DLD1 (cell line): ENCODE results near the gene TCTN1.
"Not testable (repeated sequence)": the region's sequence is repeated elsewhere in the genome, so short reads cannot be mapped to it uniquely, and the experiment has no call there.

Experiments
- in situ Hi-C: cut with HindIII; loops from 2 replicates; pipeline ENCODE4 v1.10.0; 2017; ENCODE audit warnings: low sequenced_read_pairs

Gene TCTN1

DNA sequence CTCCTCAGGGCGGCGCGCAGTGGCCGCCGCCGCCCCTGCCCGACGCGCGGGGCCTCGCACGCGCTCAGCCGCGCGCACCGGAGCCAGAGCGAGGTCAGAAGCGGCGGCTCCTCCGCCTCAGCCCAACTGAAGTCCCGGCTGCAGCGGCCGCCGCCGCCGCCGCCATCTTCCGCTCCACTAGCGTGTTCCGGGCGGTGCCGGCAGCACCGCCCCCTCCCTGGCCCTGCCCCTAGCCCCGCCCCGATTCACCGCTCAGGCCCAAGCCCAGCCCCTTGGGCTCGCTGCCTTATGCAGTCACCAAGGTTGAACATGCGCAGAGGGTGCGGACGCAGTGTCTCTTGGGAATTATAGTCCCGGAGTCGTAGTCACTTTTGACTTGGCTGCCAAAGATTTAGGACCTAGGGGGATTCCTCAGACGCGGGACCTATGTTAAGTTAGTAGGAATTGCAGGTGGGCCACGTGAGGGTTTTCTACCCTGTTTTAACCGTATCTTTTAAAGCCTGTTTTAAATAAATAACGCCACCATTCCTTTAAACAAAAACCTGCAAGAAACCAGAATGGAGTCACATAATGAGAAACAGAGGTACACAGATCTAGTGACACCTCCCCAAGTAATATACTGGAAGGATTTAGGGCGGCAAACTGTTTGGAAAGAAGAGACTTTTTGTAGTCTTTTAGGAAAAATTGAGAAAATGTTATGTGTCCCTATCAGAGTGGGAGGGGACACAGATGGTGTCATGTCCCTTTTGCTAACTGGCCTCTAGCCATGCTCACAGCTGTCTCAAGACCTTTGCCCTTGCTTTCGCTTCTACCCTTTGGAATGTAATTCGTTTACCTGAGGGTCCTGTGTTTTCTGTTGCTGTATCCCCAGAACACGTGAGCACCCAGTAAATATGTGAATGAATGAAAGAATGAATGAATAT lies 30.5 kb upstream of the TCTN1 start, which contains the start of gene PPTC7:
TSS of gene PPTC7 (minus strand) at position 182 of the 923 bp plus-strand sequence. CDS start 287 bp downstream, outside the sequence.
- in situ Hi-C loops, result no loop called here

DNA sequence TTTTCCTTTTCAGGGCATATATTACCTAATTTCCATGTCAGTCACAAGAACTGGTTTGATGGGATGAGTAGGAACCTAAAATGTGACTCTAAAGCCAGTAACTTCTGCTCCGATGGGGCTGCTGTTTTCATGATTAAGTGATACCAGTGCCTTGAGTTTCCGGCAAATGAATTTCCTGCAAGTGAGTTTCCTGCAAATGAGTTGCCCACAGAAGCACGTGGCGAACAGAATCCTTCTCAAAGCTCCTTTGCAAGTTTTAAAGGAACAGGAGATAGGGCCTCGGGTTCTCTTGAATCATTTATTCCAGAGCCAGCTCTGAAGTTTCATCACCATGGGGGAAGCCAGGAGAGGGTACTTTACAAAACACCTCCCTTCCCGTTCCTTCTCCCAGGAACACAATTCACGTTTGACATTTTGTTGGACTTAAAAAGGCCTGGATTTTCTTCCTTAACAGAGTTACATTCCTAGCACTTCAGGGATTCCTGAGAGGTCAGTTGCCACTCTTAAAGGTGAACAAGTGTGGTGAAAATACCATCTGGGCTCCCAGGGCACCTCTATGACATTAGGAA lies 28.6 kb upstream of the TCTN1 start:
- in situ Hi-C loops, result no loop called here

DNA sequence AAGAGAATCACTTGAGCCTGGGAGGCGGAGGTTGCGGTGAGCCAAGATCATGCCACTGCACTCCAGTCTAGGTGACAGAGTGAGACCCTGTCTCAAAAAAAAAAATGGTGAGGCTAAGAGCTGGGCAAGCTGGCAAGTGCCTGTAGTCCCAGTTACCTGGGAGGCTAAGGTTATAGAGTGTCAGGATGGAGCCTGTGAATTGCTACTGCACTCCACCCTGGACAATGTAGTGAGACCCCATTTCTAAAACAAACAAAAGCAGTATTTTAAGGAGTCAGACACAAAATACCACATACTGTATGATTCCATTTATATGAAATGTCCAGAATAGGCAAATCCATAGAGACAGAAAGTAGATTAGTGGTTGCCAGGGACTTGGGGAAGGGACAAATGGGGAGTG lies 26.8 kb upstream of the TCTN1 start:
- in situ Hi-C loops, result not testable (repeated sequence)

DNA sequence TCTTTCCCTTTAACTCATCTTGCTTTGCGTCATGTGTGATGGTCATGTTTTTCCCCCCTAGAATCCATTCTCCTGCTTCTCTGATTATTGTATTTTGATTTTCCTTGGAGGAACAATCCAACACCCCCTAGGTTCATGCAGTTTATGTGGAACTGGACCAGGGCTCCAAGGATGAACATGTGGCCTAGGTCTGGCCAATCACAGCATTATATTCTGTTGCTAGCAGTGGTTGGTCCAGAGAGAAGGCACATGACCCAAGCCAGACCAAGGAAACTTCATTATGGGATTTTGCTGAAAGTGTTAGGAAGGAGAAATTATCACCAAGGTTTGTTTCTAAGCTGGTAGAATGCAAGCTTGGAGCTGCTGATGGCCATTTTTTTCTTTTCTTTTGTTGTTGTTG lies 23.9 kb upstream of the TCTN1 start:
- in situ Hi-C loops, result no loop called here

DNA sequence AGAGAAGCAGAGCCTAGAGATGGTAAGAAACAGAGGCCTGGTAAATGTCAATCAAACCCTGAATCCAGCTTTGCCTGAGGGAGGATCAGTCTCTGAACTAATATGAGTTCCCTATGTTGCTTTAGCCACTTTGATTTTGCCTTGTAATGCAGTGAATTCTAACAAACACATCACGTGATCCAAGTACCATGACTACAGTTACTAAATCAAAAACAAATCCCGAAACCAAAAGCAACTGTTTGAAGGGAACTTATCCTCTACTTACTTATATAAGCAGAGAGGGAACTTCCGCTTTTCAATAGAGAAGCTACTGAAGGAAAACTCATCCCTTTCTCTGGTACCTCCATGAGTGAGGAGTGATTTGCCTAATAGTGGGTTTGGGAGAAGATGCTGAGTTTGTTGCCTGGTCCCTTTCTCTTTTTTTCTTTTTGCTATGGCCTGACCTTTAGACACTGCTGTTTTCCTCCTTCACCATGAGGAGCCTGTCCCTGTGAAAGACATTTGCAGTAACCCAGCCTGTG lies 23.1 kb upstream of the TCTN1 start:
- in situ Hi-C loops, result no loop called here

DNA sequence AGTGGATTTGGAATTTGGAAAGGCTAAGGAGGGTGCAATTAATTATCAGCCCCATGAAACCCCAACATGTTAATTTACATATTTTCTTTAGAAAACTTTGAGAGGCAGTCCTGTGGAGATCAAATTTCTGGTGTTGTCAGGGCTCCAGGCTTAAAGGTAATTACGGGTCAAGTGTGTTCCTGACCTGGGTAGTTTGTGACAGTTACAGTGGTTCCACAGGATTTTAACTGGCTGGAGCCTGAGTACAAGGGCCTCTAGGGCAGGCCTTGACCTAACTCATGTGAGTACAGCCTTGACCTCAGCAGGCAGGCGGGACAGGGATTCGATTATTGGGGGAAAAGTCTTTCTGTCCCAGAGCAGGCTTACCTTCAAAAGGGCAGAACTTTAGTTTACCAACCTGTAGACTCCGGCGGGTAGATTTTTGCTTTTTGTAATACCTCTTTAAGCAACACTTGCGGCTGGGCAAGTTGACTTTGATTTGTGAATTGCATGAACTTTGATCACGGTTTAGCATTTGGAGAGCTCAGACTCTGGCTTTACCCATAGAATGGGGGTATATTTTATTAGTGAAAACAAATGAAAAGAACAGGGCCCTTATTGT lies 22.4 kb upstream of the TCTN1 start:
- in situ Hi-C loops, result no loop called here

DNA sequence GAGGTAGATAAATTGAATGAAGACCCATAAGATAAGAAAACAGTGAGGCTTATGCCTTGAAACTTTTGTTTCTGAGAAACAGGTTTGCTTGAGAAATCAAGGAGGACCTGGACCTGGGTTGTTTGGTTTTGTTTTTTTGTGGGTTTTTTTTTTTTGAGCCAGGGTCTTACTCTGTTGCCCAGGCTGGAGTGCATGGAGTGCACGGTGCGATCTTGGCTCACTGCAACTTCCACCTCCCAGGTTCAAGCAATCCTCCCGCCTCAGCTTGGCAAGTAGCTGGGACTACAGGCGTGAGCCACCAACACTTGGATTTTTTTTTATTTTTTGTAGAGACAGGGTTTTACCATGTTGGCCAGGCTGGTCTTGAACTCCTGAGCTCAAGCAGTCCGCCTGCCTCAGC lies 21.9 kb upstream of the TCTN1 start:
- in situ Hi-C loops, result no loop called here

DNA sequence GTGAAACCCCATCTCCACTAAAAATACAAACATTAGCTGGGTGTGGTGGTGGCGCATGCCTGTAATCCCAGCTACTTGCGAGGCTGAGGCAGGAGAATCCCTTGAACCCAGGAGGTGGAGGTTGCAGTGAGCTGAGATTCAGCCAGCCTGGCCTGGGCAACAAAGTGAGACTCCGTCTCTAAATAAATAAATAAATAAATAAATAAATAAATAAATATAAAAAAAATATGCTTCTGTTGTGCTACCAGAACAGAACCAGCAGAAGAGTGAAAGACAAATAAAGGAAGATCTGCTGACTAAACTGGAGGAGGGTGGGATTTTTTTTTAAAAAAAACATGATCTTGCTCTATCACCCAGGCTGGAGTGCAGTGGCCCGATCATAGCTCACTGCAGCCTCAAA lies 21.0 kb upstream of the TCTN1 start:
- in situ Hi-C loops, result not testable (repeated sequence)

DNA sequence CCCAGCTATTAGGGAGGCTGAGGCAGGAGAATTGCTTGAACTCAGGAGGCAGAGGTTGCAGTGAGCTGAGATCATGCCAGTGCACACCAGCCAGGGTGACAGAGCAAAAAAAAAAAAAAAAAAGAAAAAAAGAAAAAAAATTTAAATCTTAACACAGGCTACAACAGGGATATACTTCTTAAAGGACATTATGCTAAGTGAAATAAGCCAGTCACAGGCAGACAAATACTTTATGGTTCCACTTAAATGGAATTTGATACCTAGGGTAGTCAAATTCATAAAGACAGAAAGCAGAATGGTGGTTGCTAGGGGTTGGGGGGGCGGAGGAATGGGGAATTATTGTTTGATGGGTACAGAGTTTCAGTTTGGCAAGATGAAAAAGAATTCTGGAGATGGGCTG lies 16.0 kb upstream of the TCTN1 start:
- in situ Hi-C loops, result no loop called here

DNA sequence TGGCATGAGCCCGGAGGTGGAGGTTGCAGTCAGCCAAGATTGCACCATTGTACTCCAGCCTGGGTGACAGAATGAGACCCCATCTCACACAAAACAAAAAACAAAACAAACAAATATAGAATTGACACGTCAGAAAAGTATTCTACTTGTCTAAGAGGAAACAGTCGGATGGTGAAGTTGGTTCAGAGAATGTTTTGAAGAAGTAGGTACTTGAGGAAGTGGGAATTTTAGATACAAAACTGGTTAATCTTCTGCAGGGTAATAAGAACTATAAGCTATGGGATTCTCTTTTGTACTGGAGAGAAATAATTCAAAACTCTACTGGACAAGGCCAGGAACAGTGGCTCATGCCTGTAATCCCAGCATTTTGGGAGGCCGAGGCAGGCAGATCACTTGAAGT lies 14.6 kb upstream of the TCTN1 start:
- in situ Hi-C loops, result no loop called here

DNA sequence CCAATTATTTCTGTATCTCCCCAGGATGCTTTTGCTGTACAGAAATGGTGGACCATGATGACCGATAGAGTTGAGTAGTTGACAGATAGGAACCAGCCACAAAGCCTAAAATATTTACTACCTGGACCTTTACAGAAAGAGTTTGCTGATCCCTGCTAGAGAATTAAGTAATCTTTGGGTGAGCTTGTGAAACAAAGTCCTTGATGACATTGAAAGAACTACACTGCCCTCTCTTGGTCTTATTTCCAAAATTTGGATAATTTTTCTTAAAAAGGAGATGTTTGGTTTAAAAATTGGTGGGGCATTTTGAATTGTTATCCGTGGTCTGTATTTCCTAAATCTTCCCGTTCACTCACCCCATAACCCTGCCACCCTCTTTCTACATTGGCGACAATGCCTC lies 13.7 kb upstream of the TCTN1 start:
- in situ Hi-C loops, result no loop called here

DNA sequence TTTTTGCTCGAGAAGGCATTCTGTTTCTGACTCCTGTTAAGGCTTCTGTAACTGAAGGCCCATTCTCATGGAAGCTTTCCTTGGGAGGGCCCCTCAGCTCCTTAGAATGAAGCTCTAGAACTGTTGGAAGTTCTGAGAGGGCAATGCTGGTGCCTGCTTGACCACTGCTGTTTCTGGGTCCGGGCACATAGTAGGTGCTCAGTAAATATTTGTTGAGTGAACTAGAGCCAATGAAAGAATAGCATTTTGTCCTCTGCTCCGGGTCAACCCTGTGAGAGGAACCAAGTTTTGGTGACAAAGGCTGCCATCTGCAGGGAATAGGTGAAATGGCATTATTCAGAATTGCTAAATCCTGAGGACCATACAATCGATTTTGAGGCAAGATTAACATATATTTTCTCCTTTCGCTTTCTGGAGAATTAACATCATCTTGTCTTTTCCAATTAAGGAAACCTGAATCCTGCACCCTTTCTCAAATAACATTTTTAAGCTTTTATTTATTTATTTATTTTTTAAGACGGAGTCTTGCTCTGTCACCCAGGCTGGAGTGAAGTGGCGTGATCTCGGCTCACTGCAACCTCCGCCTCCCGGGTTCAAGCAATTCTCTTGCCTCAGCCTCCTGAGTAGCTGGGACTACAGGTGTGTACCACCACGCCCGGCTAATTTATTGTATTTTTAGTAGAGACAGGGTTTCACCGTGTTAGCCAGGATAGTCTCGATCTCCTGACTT lies 11.7 kb upstream of the TCTN1 start:
- in situ Hi-C loops, result not testable (repeated sequence)

DNA sequence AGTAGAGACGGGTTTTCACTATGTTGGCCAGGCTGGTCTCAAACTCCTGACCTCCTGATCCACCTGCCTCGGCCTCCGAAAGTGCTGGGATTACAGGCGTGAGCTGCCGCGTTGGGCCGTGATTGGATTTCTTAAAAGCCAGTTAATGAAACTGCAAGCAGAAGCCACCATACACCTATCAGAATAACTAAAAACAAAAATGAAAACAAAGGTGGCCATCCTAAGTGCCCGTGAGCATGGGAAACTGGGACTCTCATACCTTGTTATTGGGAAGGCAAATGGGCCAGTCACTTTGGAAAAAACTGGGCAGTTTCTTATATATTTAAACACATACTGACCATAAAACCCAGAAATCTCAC lies 7.7 kb upstream of the TCTN1 start:
- in situ Hi-C loops, result no loop called here

DNA sequence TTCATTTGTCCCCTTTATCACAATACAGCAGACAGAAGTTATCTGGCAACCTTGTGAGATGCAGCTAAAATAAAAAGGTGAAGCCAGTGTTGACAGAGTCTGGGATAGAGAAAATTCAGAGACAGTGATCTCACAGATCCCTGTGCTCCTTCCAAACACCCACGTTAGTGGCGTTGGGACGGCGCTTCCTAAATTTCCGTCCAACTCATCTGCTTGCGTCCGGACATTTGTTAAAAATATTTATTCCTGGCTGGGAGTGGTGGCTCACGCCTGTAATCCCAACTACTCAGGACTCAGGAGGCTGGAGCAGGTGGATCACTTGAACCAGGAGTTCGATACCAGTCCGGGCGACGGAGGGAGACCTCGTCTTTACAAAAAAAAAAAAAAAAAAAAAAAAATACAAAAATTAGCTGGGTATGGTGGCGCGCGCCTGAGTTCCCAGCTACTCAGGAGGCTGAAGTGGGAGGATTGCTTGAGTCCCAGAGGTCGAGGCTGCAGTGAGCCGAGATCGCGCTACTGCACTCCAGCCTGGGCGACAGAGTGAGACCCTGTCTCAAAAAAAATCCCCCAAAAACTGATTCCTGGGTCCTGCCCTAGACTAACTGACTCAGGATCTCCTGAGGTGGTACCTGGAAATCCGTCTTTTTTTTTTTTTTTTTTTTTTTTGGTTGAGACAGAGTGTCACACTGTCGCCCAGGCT lies 708 bp upstream of the TCTN1 start:
- in situ Hi-C loops, result no loop called here

DNA sequence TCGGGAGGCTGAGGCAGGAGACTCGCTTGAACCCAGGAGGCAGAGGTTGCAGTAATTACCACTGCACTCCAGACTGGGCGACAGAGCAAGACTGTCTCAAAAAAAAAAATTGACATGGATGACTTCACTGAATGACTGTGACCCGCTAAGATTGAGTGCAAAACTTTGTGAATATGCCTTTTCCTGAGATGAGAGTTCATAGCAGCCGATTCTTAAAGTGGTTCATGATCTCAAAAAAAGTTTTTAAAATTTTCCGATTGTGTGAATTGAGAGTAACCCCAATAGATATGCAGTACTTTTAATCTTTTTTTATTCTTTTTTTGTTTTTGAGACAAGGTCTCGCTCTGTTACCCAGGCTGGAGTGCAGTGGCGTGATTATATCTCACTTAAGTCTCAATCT lies 1.2 kb downstream of the TCTN1 start:
- in situ Hi-C loops, result no loop called here

DNA sequence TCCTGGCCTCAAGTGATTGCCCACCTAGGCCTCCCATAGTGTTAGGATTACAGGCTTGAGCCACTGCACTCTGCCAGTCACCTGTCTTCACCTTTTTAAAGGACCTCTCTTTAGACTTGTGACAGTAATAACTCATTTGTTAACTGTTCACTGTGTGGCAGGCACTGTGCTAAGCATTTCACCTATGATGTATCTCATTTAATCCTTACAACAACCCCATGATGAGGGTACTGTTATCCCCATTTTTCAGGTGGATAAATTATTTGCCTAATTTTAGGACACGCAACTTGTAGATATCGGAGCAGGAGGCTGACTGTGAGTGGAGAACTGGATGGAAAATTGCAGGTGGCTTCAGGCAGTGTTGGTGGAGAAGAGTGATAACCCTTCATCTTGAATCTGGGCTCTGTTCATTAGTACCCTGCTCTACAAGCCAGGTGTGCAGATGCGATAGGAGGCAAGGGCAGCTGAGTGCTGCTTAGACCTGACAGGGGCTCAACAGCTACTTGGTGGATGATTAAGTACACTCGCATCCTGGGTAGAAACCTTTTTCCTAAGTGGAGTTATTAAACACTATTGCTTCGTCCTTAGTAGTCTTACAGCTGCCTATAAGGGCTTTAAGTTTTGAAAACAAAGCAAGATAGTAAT lies 2.7 kb downstream of the TCTN1 start:
- in situ Hi-C loops, result no loop called here

DNA sequence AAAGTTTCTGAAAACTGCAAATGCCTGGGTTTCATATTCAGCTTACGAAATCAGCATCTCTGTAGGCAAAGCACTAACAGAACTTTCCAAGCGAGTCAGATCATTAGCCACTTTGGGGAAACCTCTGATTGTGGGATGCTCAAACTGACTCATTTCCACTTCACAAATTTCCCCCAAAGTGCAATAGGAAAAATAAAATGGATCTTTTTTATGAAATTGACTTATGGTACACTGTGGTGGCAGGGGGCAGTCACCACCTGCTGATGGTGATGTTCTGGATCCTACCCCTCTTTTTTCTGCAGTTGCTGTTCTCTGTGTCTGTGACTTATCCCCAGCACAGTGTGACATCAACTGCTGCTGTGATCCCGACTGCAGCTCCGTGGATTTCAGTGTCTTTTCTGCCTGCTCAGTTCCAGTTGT lies 5.6 kb downstream of the TCTN1 start:
- in situ Hi-C loops, result no loop called here

DNA sequence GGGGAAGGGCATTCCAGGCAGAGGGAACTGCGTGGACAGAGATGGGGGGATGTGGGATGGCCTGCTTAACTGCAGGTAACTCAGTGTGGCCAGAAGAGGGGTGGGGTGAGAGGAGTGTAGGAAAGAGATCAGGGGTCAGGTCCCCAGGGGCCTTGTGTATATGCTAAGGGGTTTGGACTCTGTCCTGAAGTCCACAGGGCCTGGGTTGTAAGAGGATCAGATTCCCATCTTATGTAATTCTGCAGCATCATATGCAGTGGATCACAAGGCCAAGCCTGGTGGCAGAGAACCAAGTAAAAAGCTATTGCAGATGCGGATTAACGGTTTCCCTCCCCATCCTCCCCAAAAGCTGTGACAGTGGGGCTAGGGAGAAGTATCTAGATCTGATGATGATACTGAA lies 8.7 kb downstream of the TCTN1 start:
- in situ Hi-C loops, result no loop called here

DNA sequence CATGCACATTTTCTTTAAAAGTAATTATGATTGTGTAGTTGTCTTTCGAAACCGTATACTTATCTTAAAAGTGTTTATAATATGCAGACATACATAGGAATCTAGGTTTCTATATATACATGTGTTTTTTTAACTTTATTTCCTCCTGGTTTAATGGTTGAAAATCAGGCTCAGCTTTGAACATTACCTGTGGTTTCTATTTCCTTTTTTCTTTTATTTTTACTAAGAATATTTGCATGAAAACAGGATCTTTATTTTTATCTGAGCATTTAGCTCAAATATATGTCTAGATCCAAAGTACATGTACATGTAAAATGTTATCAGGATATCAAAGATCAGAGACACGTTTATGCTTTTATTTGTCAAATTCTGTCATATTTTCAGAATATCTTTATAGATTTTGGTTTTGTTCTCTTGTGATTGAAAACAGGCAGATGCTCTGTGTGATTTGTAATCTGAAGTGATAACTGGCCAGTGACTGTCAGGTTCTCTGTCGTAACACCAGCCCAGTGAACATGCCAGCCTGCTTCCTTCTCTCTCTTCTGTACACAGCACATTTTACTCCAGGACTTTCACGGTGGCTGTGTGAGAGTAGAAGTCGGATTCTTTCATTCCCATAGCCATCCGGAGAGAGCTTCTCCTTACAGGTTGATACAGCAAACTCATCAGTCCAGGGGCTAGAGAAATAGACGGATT lies 13.7 kb downstream of the TCTN1 start:
- in situ Hi-C loops, result no loop called here

DNA sequence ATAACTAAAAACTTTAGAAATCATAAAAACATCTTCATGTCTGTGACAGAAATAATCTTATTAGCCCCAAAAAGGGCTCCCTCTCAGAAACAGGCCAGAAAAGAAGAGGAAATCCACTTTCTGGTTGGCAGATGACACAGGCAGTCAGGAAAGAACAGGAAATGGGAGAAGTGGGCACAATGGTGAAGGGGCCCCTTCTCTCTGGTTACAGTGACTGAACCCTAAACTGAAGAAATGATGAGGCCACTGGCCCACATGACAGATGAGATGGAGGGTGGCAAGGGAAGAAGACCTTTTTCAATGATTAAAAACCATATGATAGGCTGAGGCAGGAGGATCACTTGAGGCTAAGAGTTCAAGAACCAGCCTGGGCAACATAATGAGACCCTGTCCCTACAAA lies 21.1 kb downstream of the TCTN1 start:
- in situ Hi-C loops, result no loop called here
